ENCODE measurements around the gene RGL1. TPM values are rescaled to one million over a fixed set of nuclear protein-coding genes. Genes with fewer than 3 reads are reported as not detected.

The RGL1 gene
- total RNA-seq, 1 donor from 2014 or later = 15.0 TPM

DNA sequence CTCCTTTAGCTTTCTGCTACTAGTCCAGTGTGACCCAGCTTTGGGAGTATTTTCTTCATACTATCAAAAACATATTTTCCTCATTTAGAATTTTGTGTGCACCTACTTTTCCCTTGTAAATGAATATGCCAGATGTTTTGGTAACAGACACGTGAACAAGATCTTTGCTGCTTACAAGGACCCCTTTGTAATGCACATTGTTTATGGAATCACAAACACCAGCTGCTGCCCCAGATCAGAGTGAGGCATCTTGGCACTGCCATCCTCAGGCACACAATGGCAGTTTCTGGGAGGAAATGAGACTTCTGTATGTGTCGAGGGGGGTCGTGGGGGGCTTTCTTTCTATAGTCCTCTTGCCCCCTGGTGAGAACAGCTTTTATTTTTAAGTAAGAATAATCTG is 115.7 kb downstream of the RGL1 start:
- no peak overlapping the region for H3K9ac ChIP-seq
- no peak for TF ChIP-seq EZH2 (IDR thresholded peaks at IDR 0.05)
- TF ChIP-seq, protein P1, sequence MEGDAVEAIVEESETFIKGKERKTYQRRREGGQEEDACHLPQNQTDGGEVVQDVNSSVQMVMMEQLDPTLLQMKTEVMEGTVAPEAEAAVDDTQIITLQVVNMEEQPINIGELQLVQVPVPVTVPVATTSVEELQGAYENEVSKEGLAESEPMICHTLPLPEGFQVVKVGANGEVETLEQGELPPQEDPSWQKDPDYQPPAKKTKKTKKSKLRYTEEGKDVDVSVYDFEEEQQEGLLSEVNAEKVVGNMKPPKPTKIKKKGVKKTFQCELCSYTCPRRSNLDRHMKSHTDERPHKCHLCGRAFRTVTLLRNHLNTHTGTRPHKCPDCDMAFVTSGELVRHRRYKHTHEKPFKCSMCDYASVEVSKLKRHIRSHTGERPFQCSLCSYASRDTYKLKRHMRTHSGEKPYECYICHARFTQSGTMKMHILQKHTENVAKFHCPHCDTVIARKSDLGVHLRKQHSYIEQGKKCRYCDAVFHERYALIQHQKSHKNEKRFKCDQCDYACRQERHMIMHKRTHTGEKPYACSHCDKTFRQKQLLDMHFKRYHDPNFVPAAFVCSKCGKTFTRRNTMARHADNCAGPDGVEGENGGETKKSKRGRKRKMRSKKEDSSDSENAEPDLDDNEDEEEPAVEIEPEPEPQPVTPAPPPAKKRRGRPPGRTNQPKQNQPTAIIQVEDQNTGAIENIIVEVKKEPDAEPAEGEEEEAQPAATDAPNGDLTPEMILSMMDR (IDR thresholded peaks at IDR 0.05) = no peak
- peaks cover 21% of the 10 kb centered on the region for H3K4me1 Mint-ChIP-seq
- no peak overlapping the region for H3K4me3 ChIP-seq
- H3K27me3 ChIP-seq = no peaks in the 10 kb centered on the region
- H3K9me3 Mint-ChIP-seq = no peaks in the 10 kb centered on the region
- H3K4me1 ChIP-seq = peaks cover 12% of the 10 kb centered on the region
- H3K4me2 ChIP-seq = no peak overlapping the region
- peaks cover 4% of the 10 kb centered on the region for H3K27me3 Mint-ChIP-seq (ENCODE audit: insufficient read depth, low read depth)
- no peaks in the 10 kb centered on the region for H3K36me3 ChIP-seq
- no peak overlapping the region for H3K27ac ChIP-seq
- no peaks in the 10 kb centered on the region for H3F3A ChIP-seq (ENCODE audit: low read depth)
- DNase-seq (ENCODE audit: low spot score) = no peak
- no peaks in the 10 kb centered on the region for H3K79me2 ChIP-seq (ENCODE audit: low read depth)
- H3K4me3 Mint-ChIP-seq = no peak overlapping the region
- no peak overlapping the region for H2AFZ ChIP-seq (replicated peaks)
- H3K9me3 ChIP-seq (ENCODE audit: low read depth) = no peaks in the 10 kb centered on the region
- no peak overlapping the region for H3K27ac Mint-ChIP-seq
- peaks cover 45% of the 10 kb centered on the region for H3K36me3 Mint-ChIP-seq
- H4K20me1 ChIP-seq (ENCODE audit: low read depth) = no peaks in the 10 kb centered on the region

DNA sequence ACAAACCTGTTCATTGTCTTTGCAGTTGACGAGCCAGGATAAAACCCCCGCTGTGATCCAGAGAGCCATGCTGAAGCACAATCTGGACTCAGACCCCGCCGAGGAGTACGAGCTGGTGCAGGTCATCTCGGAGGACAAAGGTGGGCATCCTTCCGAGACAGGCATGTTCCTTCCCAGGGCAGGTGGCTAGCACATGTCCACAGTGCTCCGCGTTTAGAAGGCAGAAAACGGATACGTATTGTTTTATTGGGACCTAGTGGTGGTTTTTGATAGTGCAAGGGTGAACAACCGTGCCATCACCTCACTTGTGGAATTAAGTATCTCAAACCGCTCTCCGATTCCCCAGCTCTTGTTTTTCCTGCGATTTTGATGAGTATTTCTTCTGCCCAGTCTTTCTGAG is 117.3 kb downstream of the RGL1 start:
- Histone ChIP-seq H3K27ac (no peak overlapping the region), H3K9ac (no peak overlapping the region), H3K4me3 (no peak overlapping the region), H3K79me2 (ENCODE audit: low read depth) (no peaks in the 10 kb centered on the region), H4K20me1 (ENCODE audit: low read depth) (no peaks in the 10 kb centered on the region), H3K36me3 (no peaks in the 10 kb centered on the region), H2AFZ (replicated peaks) (no peak overlapping the region), H3K9me3 (ENCODE audit: low read depth) (no peaks in the 10 kb centered on the region), H3K4me2 (no peak overlapping the region), H3K4me1 (peaks cover 12% of the 10 kb centered on the region), H3K27me3 (no peaks in the 10 kb centered on the region), H3F3A (ENCODE audit: low read depth) (no peaks in the 10 kb centered on the region)
- no peak for DNase-seq (ENCODE audit: low spot score)
- Mint-ChIP-seq H3K27ac (no peak overlapping the region), H3K27me3 (ENCODE audit: insufficient read depth, low read depth) (peaks cover 4% of the 10 kb centered on the region), H3K9me3 (no peaks in the 10 kb centered on the region), H3K4me1 (peaks cover 13% of the 10 kb centered on the region), H3K4me3 (no peak overlapping the region), H3K36me3 (peaks cover 49% of the 10 kb centered on the region)
- TF ChIP-seq EZH2 (IDR thresholded peaks at IDR 0.05) (no peak), EZH2phosphoT487 (IDR thresholded peaks at IDR 0.05) (no peak)
- TF ChIP-seq, protein P1 (IDR thresholded peaks at IDR 0.05) = peak; percentile 19

DNA sequence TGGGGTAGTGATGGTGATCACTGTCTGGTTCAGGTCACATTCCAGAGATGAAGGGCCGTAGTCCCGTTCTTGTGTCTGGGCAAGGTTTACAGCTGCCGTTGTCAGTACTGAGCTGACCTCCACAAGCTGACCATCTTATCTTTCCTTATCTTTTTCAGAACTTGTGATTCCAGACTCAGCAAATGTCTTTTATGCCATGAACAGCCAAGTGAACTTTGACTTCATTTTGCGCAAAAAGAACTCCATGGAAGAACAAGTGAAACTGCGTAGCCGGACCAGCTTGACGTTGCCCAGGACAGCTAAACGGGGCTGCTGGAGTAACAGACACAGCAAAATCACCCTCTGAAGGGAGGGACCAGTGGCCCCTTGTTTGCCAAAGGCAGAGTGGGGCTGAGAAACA is 121.0 kb downstream of the RGL1 start:
- H3K27me3 Mint-ChIP-seq (ENCODE audit: insufficient read depth, low read depth) = peaks cover 4% of the 10 kb centered on the region

More for the DNA sequence above, 121.0 kb downstream of the RGL1 start:
- TF ChIP-seq, protein P1 (IDR thresholded peaks at IDR 0.05) = no peak
- TF ChIP-seq EZH2 (IDR thresholded peaks at IDR 0.05) (no peak), EZH2phosphoT487 (IDR thresholded peaks at IDR 0.05) (no peak)
- no peak for DNase-seq (ENCODE audit: low spot score)
- Mint-ChIP-seq H3K4me1 (peaks cover 6% of the 10 kb centered on the region), H3K36me3 (peaks cover 48% of the 10 kb centered on the region), H3K9me3 (no peaks in the 10 kb centered on the region), H3K4me3 (no peak overlapping the region), H3K27ac (no peak overlapping the region)
- no peaks in the 10 kb centered on the region for H3K9me3 ChIP-seq (ENCODE audit: low read depth)
- H3K4me2 ChIP-seq = no peak overlapping the region
- no peak overlapping the region for H3K4me3 ChIP-seq
- no peak overlapping the region for H2AFZ ChIP-seq (replicated peaks)
- H3K79me2 ChIP-seq (ENCODE audit: low read depth) = no peaks in the 10 kb centered on the region
- no peaks in the 10 kb centered on the region for H4K20me1 ChIP-seq (ENCODE audit: low read depth)
- no peaks in the 10 kb centered on the region for H3K27me3 ChIP-seq
- no peak overlapping the region for H3K9ac ChIP-seq
- H3K4me1 ChIP-seq = no peaks in the 10 kb centered on the region
- no peaks in the 10 kb centered on the region for H3F3A ChIP-seq (ENCODE audit: low read depth)
- no peak overlapping the region for H3K27ac ChIP-seq
- H3K36me3 ChIP-seq = no peaks in the 10 kb centered on the region
